GM12892 (cell line): Measurements from ENCODE around the gene FBXL7.

Experiments used
- POLR2A ChIP-seq: IDR thresholded peaks from 2 replicates; pipeline ENCODE4 v1.6.1; 2011; ENCODE audit warnings: low read depth, low read length, control low read depth
- POLR2AphosphoS5 ChIP-seq: IDR thresholded peaks from 2 replicates; pipeline ENCODE4 v1.6.1; 2011; ENCODE audit warnings: low read depth, low read length, control low read depth
- TAF1 ChIP-seq: IDR thresholded peaks from 2 replicates; pipeline ENCODE4 v1.6.1; 2011; ENCODE audit warnings: low read depth, mild to moderate bottlenecking, control low read depth, low read length, borderline replicate concordance

GRCh38 chr5:15893866-15894265 lies 393.9 kb downstream of the FBXL7 start:
- TF ChIP-seq POLR2A: no peak
- TF ChIP-seq POLR2AphosphoS5: no peak
- TF ChIP-seq TAF1: no peak
